HG02642 (cell line): ENCODE results near the gene GIGYF2.

Source experiments
- ATAC-seq: cut with Tn5 transposase; IDR thresholded peaks from one replicate; pipeline ENCODE4 v1.9.1; 2021; ENCODE audit warnings: mild to moderate bottlenecking; ENCODE audit not compliant: unreplicated experiment, poor library complexity

The GIGYF2 gene, protein sequence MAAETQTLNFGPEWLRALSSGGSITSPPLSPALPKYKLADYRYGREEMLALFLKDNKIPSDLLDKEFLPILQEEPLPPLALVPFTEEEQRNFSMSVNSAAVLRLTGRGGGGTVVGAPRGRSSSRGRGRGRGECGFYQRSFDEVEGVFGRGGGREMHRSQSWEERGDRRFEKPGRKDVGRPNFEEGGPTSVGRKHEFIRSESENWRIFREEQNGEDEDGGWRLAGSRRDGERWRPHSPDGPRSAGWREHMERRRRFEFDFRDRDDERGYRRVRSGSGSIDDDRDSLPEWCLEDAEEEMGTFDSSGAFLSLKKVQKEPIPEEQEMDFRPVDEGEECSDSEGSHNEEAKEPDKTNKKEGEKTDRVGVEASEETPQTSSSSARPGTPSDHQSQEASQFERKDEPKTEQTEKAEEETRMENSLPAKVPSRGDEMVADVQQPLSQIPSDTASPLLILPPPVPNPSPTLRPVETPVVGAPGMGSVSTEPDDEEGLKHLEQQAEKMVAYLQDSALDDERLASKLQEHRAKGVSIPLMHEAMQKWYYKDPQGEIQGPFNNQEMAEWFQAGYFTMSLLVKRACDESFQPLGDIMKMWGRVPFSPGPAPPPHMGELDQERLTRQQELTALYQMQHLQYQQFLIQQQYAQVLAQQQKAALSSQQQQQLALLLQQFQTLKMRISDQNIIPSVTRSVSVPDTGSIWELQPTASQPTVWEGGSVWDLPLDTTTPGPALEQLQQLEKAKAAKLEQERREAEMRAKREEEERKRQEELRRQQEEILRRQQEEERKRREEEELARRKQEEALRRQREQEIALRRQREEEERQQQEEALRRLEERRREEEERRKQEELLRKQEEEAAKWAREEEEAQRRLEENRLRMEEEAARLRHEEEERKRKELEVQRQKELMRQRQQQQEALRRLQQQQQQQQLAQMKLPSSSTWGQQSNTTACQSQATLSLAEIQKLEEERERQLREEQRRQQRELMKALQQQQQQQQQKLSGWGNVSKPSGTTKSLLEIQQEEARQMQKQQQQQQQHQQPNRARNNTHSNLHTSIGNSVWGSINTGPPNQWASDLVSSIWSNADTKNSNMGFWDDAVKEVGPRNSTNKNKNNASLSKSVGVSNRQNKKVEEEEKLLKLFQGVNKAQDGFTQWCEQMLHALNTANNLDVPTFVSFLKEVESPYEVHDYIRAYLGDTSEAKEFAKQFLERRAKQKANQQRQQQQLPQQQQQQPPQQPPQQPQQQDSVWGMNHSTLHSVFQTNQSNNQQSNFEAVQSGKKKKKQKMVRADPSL (N-terminal part only)

GRCh38 chr2:232697059-232697806 lies at the start of gene GIGYF2:
TSS of gene GIGYF2 (plus strand) at chr2:232697331. CDS start at chr2:232735198, 37,867 bp downstream.
- peak; percentile 84 for ATAC-seq

DNA sequence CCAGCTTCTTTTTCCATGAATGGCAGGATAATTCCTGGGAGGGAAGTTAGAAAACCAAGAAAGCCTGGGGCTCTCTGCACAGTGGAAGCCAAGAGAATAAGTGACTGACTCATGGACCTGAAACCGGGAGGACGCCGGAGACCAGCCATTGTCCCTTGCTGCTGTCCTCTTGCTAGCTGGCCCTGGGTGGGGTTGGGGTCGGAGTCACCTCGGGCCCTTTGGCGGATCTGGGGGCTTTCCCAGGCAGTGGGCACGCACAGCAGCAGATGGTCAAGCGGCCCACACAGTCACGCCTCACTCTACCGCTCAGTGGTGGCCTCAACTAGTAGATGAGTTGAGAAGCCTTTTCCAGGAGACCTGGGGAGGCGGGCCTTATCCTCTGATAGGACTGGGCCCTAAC lies 48.1 kb upstream of the GIGYF2 start:
- ATAC-seq, result no peak

GRCh38 chr2:232652505-232652851 lies 44.7 kb upstream of the GIGYF2 start:
- no peak for ATAC-seq

- ATAC-seq, result no peak
Observed at GRCh38 chr2:232653441-232653840, 43.7 kb upstream of the GIGYF2 start.

GRCh38 chr2:232655392-232655791 lies 41.7 kb upstream of the GIGYF2 start:
- ATAC-seq, result no peak

DNA sequence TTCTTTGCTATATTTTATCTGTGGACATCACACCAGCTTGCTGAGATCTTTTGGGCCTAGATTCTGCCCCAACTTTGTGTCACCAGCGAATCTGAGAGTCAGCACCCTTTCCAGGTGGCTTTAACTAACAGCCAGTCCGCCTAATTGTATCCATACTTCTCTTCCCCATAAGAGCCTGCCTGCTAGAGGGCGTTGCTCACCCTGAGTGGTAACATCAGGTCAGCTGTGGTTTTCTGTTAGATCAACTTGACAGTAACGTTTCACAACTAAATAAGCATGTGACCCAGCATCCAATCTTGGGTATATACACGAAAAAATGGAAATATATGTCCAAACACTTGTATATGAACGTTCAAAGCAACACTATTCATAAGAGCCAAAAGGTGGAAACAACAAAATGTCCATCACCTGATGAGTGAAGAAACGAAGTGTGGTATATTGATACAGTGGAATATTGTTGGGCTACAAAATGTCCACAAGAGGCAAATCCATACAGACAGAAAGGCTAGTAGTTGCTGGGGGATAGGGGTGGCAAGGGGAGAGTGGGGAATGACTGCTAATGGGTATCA lies 38.8 kb upstream of the GIGYF2 start:
- no peak for ATAC-seq

- ATAC-seq, result no peak
Observed at GRCh38 chr2:232659359-232659758, 37.8 kb upstream of the GIGYF2 start.

GRCh38 chr2:232662486-232663260 lies 34.5 kb upstream of the GIGYF2 start:
- ATAC-seq, result no peak

- ATAC-seq, result no peak
Observed at GRCh38 chr2:232666051-232666805, 30.9 kb upstream of the GIGYF2 start.

- ATAC-seq, result no peak
Observed at GRCh38 chr2:232667989-232668583, 29.0 kb upstream of the GIGYF2 start.

DNA sequence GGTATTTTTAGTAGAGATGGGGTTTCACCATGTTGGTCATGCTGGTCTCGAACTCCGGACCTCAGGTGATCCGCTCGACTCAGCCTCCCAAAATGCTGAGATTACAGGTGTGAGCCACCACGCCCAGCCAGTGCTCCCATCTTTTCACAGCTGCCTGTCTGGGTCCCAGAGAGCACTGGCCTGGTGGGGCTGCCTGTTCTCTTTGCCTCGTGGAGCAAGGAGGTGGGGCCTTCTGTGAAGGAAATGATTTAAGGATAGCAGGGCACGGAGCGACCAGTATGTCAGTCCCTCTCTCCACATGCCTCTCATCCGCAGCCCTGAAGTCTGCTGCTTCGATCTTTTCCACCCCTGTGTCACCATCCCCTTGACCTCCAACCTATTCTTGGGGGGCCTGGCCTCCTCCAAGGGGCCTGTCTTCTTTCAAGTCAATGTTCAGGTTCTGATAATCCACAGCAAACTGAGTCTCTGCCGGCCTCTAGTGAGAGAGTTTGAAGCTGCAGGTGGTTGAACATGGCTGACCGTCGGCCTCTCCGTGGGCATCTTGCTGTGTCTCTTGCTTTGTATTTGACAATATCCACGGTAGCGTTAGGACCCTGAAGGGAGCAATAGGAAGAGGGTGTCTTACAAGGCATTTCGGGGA lies 28.2 kb upstream of the GIGYF2 start:
- no peak for ATAC-seq

- ATAC-seq, result no peak
Observed at GRCh38 chr2:232672588-232672987, 24.5 kb upstream of the GIGYF2 start.

DNA sequence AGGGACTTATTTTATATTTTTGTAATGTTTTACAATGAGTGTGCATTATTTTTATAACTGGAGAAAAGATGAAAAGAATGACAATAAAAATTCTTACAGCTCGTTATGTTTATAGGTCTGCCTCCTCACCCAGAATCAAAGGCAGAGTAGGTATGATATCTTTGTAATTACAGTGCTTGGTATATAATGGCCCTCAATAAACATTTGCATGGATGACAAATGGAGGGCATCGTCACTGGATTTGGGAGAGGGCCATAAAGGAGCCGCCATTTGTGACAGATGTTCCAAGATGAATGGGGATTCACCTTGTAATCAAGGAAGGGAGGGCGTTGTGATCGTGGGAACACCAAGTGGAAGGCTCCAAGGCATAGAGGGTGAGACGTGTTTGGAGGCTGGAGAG lies 22.6 kb upstream of the GIGYF2 start:
- ATAC-seq, result no peak

GRCh38 chr2:232675381-232675780 lies 21.8 kb upstream of the GIGYF2 start:
- no peak for ATAC-seq

DNA sequence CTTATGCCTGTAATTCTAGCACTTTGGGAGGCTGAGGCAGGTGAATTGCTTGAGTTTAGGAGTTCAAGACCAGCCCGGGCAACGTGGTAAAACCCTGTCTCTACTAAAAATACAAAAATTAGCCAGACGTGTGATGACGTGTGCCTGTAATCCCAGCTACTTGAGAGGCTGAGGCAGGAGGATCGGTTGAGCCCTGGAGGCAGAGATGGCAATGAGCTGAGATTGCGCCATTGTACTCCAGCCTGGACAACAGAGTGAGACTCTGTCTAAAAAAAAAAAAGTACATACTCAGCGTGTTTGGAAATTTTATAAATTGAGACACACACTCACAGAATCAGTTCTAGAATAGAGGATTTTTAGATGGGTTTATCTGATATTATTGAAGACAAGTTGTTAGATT lies 17.1 kb upstream of the GIGYF2 start:
- ATAC-seq, result no peak

GRCh38 chr2:232681527-232681926 lies 15.6 kb upstream of the GIGYF2 start:
- no peak for ATAC-seq

DNA sequence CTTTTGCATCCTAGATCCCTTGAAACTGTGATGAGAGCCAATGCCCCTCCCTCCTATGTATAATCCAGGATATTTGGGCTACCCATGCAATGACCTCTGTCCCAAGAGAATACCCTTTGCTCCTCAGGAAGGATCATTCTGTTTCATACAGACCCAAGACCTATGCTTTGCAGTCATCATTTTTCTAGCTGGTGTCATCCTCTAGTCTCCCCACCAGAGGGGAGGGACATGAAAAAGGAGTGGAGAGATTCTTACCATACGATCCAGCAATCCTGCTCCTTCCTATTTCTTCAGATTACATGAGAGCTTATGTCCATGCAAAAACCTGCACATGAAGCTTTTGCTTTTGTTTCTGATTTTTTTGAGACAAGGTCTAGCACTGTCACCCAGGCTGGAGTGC lies 13.8 kb upstream of the GIGYF2 start:
- no peak for ATAC-seq
